NOMO-1 treated with dmso at 0.1 percent for 144 hours (cell line): ENCODE measurements around the gene PDCD1LG2.

Experiments
- DNase-seq: peaks from one replicate; lab custom pipeline; 2025; ENCODE audit not compliant: unreplicated experiment; lab: John Stamatoyannopoulos, UW

Gene PDCD1LG2

DNA sequence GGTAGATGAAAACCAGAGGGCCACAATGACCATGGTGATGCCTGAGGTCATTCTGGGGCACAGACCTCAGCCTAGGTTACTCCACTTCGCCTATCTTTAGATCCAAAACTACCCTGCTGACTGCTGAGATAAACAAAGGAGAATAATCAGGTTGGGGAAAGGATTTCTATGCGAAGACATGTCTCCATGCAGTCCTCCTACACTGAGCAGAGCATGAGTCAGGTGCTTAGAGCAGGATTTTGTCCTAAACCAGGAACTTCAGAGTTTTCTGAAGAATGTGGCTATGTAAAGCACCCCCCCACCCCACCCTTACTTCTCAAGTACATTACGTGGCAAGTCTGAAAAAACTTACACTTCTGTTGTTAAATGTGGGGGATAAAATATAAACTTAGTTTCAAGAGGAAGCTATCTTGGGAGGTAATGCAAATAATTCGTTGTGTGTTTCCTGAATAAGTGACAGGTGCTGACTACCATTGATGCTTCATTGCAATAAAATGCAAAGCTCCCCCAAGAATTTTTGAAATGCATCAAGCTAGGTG, 19.4 kb downstream of the PDCD1LG2 start:
- no peak for DNase-seq

DNA sequence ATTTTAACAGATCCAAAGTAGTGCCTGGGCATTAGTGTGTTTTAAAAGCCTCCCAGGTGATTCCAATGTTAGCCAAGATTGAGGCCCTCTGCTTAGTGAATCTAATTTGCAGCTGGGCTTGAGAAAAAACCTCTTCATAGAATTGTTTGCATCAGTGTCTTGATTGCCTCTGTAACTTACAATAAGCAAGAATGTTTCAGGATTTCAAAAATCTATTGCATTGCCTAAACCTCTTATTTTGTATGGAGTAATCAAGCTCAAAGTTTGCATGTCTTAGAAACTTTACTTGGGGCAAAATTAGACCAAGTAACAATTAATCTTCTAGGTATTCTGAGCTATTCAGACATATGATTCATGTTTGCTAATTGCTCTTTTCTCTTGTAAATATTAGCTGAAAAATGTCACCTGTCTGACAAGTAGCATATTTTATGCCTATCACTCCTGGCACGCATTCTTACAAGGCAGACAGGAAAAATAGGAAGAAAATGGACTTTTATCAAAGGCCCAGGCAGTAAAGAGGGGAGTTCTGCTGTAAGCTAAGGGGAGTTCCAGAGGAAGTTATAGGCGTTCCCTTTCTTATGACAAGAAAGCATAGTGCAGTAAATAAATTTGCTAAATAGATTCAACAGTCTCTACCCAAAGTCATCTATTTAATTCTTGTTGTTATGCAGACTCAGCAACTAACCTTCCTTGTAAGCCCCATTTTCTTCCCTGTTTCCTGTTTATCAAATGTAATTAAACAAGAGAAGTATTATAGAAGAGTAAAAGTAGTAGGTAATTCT, 21.0 kb downstream of the PDCD1LG2 start:
- no peak for DNase-seq

DNA sequence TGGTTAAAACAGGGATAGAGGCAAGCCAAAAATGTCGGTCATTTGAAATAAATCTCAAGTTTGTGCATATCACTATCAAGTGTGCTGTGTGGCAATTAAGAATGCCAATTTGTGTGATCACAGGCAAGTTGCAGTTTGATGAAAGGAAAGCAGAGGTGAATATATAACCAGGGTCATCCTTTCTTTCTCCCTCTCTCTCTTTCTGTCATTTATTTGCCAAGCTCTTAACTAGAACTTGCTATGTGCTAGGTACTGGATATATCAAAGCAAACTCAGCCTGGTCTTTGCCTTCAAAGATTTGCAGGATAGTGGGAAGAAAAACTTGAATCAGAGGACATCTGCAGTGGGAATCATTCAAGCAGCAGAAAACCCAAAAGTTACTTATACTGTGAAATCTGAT, 22.0 kb downstream of the PDCD1LG2 start:
- no peak for DNase-seq

DNA sequence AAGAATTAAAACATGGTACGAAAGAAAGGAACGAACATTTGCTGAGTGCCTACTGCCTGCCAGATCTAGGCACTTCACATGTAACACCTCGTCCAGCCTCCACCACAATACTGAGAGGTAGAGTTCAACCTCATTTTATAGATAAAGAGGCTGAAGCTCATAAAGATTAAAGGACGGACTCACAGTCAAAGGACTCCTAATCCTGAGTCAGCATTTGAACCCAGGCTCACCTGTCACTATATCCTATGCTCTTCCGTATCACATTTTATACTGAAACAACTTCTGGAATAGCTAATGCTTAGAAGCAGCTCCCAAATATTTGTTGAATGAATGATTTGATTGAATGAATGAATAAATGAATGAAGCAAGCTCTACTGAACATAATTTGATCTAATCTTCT, 22.5 kb downstream of the PDCD1LG2 start:
- DNase-seq = no peak

DNA sequence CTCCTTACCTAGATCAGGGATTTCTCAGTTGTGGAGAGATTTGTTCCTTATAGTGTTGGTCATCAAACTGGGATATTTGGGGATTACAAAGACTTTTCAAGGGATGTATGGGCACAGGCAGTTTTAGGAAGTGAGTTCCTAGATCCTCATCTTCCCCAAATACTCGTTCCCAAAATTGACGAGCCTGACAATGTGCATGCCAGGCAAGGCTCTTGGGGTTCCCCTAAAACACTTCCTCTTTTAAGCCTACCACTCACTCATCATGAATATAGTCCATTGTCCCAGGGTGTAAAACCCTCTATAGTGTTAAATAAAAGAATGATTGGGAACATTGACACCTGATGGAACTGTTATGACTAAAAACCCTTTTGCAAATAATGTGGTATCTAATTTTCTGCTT, 26.4 kb downstream of the PDCD1LG2 start:
- DNase-seq = no peak

DNA sequence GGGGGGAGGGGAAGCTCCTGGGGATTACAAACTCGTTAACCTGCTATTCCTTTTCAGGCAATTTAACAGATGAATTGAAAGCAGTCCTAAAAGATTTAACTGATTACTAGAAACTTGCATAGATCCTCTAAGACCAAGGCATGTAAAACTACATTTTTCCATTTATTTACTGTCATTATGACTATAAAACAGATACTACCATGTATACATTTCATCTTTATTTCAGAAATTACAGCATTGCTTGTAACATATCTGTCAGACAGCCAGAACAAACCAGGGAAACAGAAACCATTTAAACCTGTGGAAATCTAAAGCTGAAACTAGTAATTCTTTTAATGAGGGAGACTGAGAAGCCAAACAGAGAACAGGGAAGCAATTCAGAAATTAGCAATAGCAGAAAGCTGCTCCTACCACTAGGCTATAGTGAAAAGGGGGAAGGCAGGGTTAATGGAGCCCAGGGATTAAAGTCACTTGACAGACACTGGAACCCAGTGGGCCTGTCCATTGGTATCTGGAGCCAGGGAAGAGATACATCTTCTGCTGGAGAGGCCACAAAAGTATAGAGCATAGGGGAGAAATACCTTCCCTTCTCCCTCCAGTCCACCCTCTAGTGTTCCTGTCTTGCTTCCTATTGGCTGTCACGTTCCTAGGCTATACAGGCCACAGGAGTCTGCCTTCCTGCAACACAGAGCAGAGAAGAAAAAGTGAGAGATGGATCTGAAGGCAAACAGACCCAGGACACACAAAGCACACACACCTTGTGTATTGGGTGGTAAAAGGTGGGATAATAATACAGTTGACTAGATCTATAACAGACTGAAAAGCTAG, 33.8 kb downstream of the PDCD1LG2 start:
- DNase-seq = no peak

DNA sequence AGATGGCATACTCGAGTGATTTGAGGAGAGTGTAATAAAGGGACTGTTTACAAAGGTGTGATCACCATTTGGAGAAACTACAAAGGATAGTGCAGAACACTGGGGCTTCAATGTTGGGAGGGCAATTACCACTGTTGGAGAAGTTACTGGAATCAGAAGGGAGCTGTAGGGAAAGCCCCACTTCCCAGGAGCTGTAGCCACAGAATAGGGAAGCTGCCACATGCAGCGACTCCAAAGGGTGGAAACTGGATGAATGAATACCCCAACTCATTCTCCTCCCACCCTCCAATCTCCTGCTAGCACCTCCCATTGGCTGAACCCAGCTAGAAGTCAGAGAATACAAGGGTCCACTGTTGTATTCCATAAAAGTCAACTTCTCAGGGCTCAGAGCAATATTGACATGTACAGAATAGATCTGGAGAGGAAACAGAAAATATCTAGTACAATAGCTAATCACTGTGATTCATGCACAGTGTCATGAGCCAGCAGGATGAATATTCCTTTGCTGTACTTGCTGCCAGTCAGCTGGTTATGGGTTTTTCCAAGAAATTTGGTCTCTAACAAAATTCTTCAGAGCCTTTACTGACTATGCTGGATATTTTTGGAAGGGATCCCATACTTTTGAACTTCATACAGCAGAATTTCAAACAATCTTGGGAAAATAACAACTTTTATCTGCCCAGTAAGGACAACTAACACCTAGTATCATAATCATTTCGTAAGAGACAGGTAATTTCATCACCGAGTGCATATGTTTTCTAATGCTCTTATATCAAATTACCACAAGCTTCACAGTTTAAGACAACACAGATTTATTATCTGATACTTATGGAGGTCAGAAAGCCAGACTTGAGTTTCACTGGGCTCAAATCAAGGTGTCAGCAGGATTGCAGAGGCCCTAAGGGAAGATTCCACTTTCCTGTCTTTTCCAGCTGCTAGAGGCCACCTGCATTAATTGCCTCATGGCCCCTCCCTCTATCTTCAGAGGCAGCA, 39.6 kb downstream of the PDCD1LG2 start:
- DNase-seq = no peak

DNA sequence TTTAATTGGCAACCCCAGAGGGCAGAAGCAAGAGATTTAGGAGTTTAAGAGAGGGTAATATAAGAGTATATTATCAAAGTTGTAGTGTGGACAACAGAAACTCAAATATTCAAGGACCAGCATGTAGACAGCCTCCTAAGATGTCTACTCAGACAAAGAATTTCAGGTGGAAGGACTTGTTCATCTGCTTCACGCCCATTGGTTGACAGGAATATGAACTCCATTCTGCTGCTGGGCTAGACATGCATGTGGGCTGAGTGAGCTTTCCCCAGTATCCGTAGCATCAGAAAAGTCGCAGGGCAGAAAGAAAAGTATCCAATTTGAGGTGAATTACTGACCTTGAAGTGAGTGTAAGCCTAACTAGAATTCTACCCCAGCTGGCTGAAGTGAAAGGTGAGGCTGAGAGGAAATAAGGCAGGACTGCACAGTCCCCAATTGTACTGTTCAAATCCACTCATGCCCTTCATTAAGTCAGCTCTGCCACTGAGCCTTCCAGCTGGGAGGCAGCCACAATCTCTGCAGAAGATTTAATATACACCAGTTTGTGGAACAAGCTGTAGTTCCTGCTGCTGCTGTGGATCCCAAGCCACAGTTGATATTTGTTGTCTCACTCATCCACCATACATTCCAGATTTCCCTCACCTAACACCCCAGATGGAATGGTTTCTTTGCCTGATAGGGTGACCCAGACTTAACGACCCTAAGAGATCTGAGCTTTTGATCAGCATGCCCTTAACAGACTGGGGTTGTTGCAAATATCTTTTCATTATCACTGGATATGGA, 41.2 kb downstream of the PDCD1LG2 start:
- no peak for DNase-seq

DNA sequence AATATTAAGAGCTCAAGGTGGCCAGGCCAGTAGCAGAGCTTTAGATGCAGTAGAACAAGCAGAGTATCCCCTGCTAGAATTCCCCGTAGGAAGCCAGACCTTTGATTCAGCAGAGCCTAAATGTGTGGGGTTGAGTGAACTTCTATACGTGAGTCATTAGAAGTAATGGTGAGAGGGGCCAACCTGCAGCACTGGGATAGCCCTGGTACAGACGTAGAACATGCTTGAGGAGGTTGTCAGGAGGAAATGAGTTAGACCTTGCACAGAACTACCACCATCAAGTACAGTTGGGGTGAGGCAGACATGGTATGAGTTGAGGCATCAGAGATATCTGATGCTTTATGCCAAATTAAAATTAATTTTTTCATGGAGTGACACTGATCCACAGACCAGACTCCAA, 42.0 kb downstream of the PDCD1LG2 start:
- no peak for DNase-seq

DNA sequence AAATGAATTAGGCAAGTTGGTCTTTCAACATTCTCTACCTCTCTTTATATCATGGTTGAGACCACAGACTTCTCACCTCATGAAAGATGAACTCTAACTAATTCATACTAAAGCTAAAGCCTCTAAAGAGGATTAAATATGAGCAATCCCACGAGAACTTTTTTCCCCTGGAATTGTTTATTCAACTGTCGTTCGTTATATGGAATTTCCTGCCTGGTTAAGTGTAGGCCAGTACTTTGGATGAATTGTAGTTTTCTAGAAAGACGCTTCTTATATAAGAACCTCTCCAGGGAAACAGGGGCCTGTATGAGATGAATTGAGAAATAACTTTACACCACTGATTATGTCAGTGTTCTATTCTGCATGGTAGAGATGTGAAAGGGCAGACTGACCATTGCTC, 42.9 kb downstream of the PDCD1LG2 start:
- DNase-seq = no peak

DNA sequence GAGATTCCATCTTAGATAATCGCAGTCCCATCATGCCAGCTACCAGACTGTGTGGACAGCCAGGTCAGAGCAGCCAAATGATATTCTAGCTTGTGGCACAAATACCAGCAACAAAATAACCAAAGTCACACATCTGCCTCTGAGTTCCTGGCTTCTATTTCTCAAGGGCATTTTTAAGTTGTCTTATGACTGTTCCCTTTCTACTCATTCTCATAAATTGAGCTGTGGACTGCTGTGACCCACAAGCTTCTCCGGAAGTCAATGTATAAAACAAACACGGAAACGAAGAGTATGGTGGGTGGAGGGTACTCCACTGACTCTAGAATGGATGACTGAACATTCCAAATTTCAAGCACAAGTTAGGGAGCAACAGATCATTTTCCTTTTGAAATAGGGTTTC, 43.9 kb downstream of the PDCD1LG2 start:
- no peak for DNase-seq

DNA sequence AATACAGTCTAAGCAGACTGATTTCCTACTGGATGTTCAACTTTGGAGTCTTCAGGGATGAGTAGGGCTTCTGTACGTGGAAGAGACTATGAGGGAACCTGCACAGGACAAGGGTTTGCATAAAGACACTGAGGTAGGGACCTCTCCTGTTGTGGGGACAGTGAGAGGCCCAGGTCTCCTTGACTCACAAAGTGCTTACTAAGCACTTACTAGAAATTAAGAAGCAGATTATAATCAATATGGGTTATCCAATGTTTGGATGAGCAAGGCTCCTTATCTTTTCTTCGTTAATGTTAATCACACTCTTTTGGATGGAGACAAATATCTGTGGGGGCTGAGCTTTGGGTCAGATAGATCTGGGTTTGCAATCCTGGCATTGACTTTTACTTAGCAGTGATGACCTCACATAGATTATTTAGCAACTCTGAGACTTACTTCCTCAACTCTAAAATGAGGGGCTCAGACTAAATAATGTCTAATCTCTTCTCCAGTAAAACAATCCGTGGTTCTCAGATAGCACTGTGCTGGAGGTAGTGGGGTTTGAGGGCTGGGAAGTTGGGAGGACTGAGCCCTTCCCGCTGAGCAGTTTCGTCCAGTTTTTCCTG, 45.9 kb downstream of the PDCD1LG2 start:
- no peak for DNase-seq

DNA sequence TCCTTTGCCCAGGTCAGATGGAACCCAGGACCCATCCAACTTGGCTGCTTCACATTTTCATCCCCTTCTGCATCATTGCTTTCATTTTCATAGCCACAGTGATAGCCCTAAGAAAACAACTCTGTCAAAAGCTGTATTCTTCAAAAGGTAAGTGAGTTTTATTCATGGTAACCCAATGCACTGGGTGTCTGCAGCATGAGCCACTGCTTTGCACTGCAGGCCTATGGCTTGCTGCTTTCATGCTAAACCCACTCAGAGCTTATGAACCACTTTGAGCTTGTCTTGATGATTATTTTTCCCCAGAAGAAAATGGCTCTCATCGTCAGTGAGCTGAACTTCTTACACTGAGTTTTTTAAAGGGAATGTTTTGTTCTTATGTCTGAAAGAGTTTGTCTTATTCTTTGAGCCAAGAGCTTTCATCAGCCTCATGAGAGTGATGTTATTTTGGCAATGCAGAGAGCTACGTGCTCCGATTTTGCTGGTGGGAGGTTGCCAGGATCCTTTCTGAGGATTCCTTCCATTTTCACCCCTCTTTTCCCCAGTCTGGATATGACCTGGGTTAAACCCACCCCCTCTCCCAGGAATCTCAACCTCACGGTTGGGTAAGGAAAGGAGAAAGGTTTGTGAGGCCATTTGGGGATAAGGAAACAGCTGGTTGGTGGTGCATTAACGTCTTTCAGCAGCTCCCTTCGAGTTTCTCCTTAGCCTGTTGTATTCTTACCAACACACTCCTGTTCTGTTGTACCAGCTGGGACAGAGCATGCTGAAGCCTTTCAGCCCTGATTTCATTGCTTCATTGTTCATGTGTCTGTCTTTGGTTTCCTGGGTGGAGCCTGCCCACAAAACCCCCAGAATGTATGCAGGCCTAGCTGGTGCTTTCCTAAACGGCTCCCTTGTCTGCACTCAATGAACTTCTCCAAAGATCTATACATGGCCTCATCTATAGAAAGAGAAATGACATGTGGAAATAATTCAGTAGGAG, 47.6 kb downstream of the PDCD1LG2 start:
- no peak for DNase-seq

DNA sequence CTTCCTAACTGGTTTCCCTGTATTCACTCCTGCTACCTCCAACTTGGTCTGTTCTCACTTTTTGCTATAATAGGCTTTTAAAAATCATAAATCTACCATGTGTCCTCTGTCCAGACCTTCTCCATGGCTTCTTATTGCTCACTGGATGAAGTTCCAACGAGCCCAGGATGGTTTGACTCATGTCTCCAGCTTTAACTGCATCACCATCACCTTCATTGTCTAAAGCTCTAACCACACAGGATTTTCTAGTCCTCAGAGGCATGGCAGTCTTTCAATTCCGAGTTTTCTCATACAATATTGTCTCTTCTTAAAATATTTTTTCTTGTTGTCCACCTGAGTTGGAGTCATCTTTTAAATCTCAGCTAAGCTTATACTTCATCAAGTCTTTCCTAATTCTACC, 49.3 kb downstream of the PDCD1LG2 start:
- DNase-seq = no peak

DNA sequence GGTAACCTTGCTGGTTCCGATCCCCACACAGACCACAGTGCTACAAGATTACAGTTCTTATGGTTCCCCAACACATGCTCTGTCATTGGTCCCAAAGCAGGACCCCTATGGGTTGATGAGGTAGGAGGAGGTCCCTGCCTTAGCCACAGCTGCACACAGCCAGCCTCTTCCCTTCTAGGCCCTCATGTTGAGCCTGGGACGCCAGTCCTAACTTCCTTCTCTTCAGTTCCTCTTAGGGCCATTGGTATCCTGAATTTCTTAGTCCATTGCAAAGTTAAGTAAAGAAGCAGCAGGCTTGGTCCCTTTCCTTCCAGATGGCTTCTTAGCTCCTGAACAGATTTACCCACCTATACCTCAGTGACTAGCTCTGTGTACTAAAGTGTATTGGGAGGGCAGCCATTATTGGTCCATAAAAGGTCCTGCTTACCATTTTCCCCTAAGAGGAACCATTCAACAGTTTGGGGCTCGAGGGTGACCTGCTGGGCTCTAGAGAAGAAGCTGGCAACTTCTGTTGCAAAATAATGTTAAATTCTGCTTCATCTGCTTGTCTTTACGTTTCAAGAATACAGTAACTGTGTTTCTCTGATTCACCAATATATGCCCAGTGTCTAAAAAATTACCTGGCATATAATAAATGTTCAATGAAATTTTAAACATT, 50.2 kb downstream of the PDCD1LG2 start:
- no peak for DNase-seq

DNA sequence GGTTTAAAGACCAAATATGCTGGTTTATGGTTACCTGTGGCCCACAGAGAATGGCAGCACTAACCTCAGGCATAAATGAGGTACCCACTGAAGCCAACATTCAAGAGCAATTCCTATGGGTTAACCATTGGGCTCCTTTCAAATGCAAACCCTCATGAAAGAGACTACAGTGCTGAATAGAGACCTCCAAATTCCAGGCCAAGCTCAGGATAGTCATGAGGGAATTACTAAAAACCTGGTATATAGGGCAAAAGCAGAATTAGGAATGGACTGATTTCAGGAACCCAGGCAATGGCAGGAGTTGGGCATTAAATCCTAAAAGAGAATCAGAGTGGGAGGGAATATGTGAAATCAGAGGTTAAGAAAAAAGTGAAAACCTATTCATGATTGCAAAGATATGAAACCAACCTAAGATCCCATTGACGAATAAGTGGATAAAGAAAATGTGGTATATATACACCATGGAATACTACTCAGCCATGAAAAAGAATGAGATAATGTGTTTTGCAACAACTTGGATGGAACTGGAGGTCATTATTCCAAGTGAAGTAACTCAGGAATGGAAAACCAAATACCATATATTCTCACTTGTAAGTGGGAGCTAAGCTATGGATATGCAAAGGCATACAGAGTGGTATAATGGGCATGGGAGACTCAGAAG, 51.6 kb downstream of the PDCD1LG2 start:
- DNase-seq = no peak

DNA sequence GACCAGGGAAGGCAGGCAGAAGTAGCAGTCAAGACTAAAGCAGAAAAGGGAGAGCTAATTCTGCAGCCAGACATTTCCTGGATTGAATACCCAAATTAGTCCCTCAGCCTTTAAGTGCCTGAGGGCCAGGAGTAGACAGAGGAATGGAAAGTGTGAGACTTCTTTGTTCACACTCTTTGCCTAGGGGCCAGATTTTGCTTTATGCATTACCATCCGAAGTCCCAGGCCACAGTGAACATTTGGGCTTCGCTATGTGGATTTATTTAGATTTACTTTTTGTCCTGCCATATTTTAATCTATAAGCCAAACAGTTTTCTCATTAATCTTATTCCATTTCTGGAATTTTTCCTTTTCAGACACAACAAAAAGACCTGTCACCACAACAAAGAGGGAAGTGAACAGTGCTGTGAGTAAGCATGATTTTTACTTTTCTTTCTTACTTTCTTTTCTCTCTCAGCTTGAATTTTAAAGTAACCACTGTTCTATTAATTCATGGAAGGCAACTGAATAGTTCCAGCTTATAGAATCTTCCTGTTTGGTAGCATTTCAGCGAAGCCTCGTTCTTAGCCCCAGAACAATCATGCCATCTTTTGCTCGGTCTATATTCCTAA, 52.6 kb downstream of the PDCD1LG2 start:
- no peak for DNase-seq
